CD4-positive, CD25-positive, alpha-beta regulatory T cell (primary cell): ENCODE measurements around the gene ASB15. TPM values are rescaled to one million over a fixed set of nuclear protein-coding genes. Genes with fewer than 3 reads are reported as not detected.
A peak's percentile ranks its signal among the peaks of the same experiment; 100 is the strongest.
"Not testable (repeated sequence)": the region's sequence is repeated elsewhere in the genome, so short reads cannot be mapped to it uniquely, and the experiment has no call there.

Source experiments
- ATAC-seq, 2 donors: fragments of 150-1000 bp; cut with Tn5 transposase; one replicate each; pipeline ENCODE4 v1.10.0; 2021; ENCODE audit warnings: low read depth in 2 of 2, moderate number of reproducible peaks in 2 of 2, moderate library complexity in 1 of 2
- DNase-seq, 3 donors: peaks; one replicate each; pipeline versions ENCODE4 v3.0.0 to v3.0.0-alpha.2; 2012 to 2022; ENCODE audit warnings: mixed read lengths in 1 of 3
- H3K27ac ChIP-seq: one replicate; pipeline ENCODE4 v1.7.0; 2013; ENCODE audit warnings: mild to moderate bottlenecking, low read length; ENCODE audit not compliant: insufficient read depth, poor library complexity, severe bottlenecking
- H3K27me3 ChIP-seq: one replicate; pipeline ENCODE4 v1.7.0; 2013; ENCODE audit warnings: low read length; ENCODE audit not compliant: control insufficient read depth, insufficient read depth
- H3K36me3 ChIP-seq: one replicate; pipeline ENCODE4 v1.7.0; 2013; ENCODE audit warnings: mild to moderate bottlenecking, low read length, moderate library complexity; ENCODE audit not compliant: control insufficient read depth, insufficient read depth
- H3K4me1 ChIP-seq: 2 replicates; pipeline ENCODE4 v1.7.0; 2013; ENCODE audit warnings: mild to moderate bottlenecking, low read length; ENCODE audit not compliant: insufficient read depth, control insufficient read depth, poor library complexity, severe bottlenecking
- H3K4me3 ChIP-seq: one replicate; pipeline ENCODE4 v1.7.0; 2013; ENCODE audit warnings: low read depth, mild to moderate bottlenecking, low read length, moderate library complexity
- H3K9me3 ChIP-seq, 2 experiments: 1 replicate in 1 of 2; 2 replicates in 1 of 2; pipeline ENCODE4 v1.7.0; 2013; ENCODE audit warnings: low read length in 2 of 2, mild to moderate bottlenecking in 1 of 2, moderate library complexity in 1 of 2; ENCODE audit not compliant: control insufficient read depth in 2 of 2
- H3K27ac Mint-ChIP-seq, 3 donors: one replicate each; pipeline ENCODE4 v1.8.0; 2020 to 2022; ENCODE audit warnings: mild to moderate bottlenecking in 3 of 3, mixed read lengths in 3 of 3, moderate library complexity in 2 of 3
- H3K27me3 Mint-ChIP-seq: one replicate; pipeline ENCODE4 v1.8.0; 2022; ENCODE audit warnings: mild to moderate bottlenecking, mixed read lengths
- H3K36me3 Mint-ChIP-seq: one replicate; pipeline ENCODE4 v1.8.0; 2020; ENCODE audit warnings: mixed read lengths
- H3K4me1 Mint-ChIP-seq, 4 donors: one replicate each; pipeline ENCODE4 v1.8.0; 2020 to 2022; ENCODE audit warnings: mixed read lengths in 4 of 4, mild to moderate bottlenecking in 1 of 4
- H3K4me3 Mint-ChIP-seq, 4 donors: one replicate each; pipeline ENCODE4 v1.8.0; 2020 to 2022; ENCODE audit warnings: mild to moderate bottlenecking in 4 of 4, mixed read lengths in 4 of 4, moderate library complexity in 3 of 4
- H3K9me3 Mint-ChIP-seq, 7 donors: one replicate each; pipeline ENCODE4 v1.8.0; 2020 to 2022; ENCODE audit warnings: mixed read lengths in 7 of 7, mild to moderate bottlenecking in 3 of 7, moderate library complexity in 2 of 7
- polyA plus RNA-seq, 4 donors: library from polyadenylated mRNA; unstranded; fragments of 300-500 nt; fragmentation: Illumina TruSeq; gene quantifications; one replicate each; pipeline ENCODE4 v1.2.3, GENCODE V29; 2021
- total RNA-seq: library from RNA; stranded (reverse); gene quantifications from one replicate; pipeline ENCODE4 v1.2.3, GENCODE V29; 2022

Gene ASB15
- total RNA-seq = not detected
- under 1 TPM in 1 of 4 donors, not detected in 3; 0.14 TPM for polyA plus RNA-seq

- Mint-ChIP-seq H3K27ac (no peak within 1 kb of the TSS), H3K36me3 (no peaks in the 10 kb centered on the region), H3K9me3 (no peaks in the 10 kb centered on the region), H3K27me3 (peaks cover 13% of the 10 kb centered on the region), H3K4me1 (no peaks in the 10 kb centered on the region), H3K4me3 (no peak within 1 kb of the TSS)
- DNase-seq (no peak), ATAC-seq (no peak)
- Histone ChIP-seq H3K27me3 (peaks cover 3% of the 10 kb centered on the region), H3K27ac (no peak within 1 kb of the TSS), H3K4me1 (no peaks in the 10 kb centered on the region), H3K4me3 (no peak within 1 kb of the TSS), H3K36me3 (no peaks in the 10 kb centered on the region), H3K9me3 (no peaks in the 10 kb centered on the region)
Measured at GRCh38 chr7:123601530-123601929, at the start of gene ASB15. Gene ASB15, plus strand, starts transcription at chr7:123601821. Its CDS starts 12,682 bp downstream, at chr7:123614503.

- not testable (repeated sequence) for ATAC-seq, H3K4me3 Mint-ChIP-seq, H3K9me3 ChIP-seq, H3K27me3 ChIP-seq, H3K27ac Mint-ChIP-seq, DNase-seq, H3K27ac ChIP-seq, H3K4me3 ChIP-seq, H3K9me3 Mint-ChIP-seq, H3K27me3 Mint-ChIP-seq
- Mint-ChIP-seq H3K36me3 (peaks cover 42% of the 10 kb centered on the region), H3K4me1 (peaks cover 27 to 46% (median 34%) of the 10 kb centered on the region in 4 donors)
- Histone ChIP-seq H3K36me3 (peaks cover 54% of the 10 kb centered on the region), H3K4me1 (peaks cover 25% of the 10 kb centered on the region)
Measured at GRCh38 chr7:123552134-123552533, 49.5 kb upstream of the ASB15 start.

- H3K27ac ChIP-seq = no peak overlapping the region
- no peaks in the 10 kb centered on the region for H3K9me3 ChIP-seq
- peaks cover 28% of the 10 kb centered on the region for H3K4me1 ChIP-seq
- Mint-ChIP-seq H3K4me1 (peaks cover 27 to 41% (median 31%) of the 10 kb centered on the region in 4 donors), H3K27ac (peak overlapping the region in 1 of 3 donors; percentile 16), H3K9me3 (no peaks in the 10 kb centered on the region), H3K4me3 (no peak overlapping the region), H3K27me3 (no peaks in the 10 kb centered on the region), H3K36me3 (peaks cover 38% of the 10 kb centered on the region)
- ATAC-seq (no peak), DNase-seq (no peak)
- H3K27me3 ChIP-seq = no peaks in the 10 kb centered on the region
- H3K36me3 ChIP-seq = peaks cover 49% of the 10 kb centered on the region
- H3K4me3 ChIP-seq = no peak overlapping the region
Measured at GRCh38 chr7:123552641-123553040, 49.0 kb upstream of the ASB15 start.

GRCh38 chr7:123553159-123553558 is 48.5 kb upstream of the ASB15 start:
- Mint-ChIP-seq H3K4me3 (peak overlapping the region in 1 of 4 donors; percentile 56), H3K9me3 (no peaks in the 10 kb centered on the region), H3K27ac (peak overlapping the region in 1 of 3 donors; percentile 16), H3K4me1 (peaks cover 27 to 36% (median 30%) of the 10 kb centered on the region in 4 donors), H3K36me3 (peaks cover 35% of the 10 kb centered on the region), H3K27me3 (peaks cover 1% of the 10 kb centered on the region)
- Histone ChIP-seq H3K9me3 (no peaks in the 10 kb centered on the region), H3K4me1 (peaks cover 30% of the 10 kb centered on the region), H3K4me3 (no peak overlapping the region), H3K36me3 (peaks cover 45% of the 10 kb centered on the region), H3K27me3 (no peaks in the 10 kb centered on the region), H3K27ac (no peak overlapping the region)
- DNase-seq (no peak), ATAC-seq (no peak)

- no peak for ATAC-seq
Measured at GRCh38 chr7:123555484-123555883, 46.1 kb upstream of the ASB15 start.

GRCh38 chr7:123557016-123557397 is 44.6 kb upstream of the ASB15 start:
- peak overlapping the region; percentile 84 for H3K27ac ChIP-seq
- peaks cover 2% of the 10 kb centered on the region for H3K27me3 ChIP-seq
- no peaks in the 10 kb centered on the region for H3K9me3 ChIP-seq
- H3K27ac Mint-ChIP-seq = no peak overlapping the region
- peaks cover 16% of the 10 kb centered on the region for H3K36me3 Mint-ChIP-seq
- DNase-seq (peak in 1 of 3 donors; percentile 7), ATAC-seq (no peak)
- H3K4me1 ChIP-seq = peaks cover 31% of the 10 kb centered on the region
- H3K9me3 Mint-ChIP-seq = no peaks in the 10 kb centered on the region
- H3K27me3 Mint-ChIP-seq = peaks cover 13% of the 10 kb centered on the region
- peak overlapping the region; percentile 99 for H3K4me3 ChIP-seq
- peaks cover 12 to 17% (median 13%) of the 10 kb centered on the region in 4 donors for H3K4me1 Mint-ChIP-seq
- peaks cover 22% of the 10 kb centered on the region for H3K36me3 ChIP-seq
- H3K4me3 Mint-ChIP-seq = no peak overlapping the region

More at GRCh38 chr7:123555484-123555883, 46.1 kb upstream of the ASB15 start:
- Mint-ChIP-seq H3K36me3 (peaks cover 18% of the 10 kb centered on the region), H3K27ac (no peak overlapping the region), H3K4me3 (no peak overlapping the region), H3K9me3 (no peaks in the 10 kb centered on the region), H3K4me1 (peaks cover 13 to 19% (median 15%) of the 10 kb centered on the region in 4 donors), H3K27me3 (peaks cover 13% of the 10 kb centered on the region)
- H3K4me3 ChIP-seq = peak overlapping the region; percentile 2
- no peak for DNase-seq
- H3K9me3 ChIP-seq = no peaks in the 10 kb centered on the region
- peaks cover 25% of the 10 kb centered on the region for H3K36me3 ChIP-seq
- H3K4me1 ChIP-seq = peaks cover 31% of the 10 kb centered on the region
- H3K27ac ChIP-seq = no peak overlapping the region
- H3K27me3 ChIP-seq = peaks cover under 1% of the 10 kb centered on the region

GRCh38 chr7:123557398-123558288 is 44.0 kb upstream of the ASB15 start, which contains the start of gene NDUFA5:
Gene NDUFA5, minus strand, starts transcription at chr7:123557818. Its CDS starts 23 bp downstream, at chr7:123557795.
- no peak within 1 kb of the TSS for H3K4me3 Mint-ChIP-seq
- H3K27ac Mint-ChIP-seq = no peak within 1 kb of the TSS
- Histone ChIP-seq H3K36me3 (peaks cover 20% of the 10 kb centered on the region), H3K9me3 (no peaks in the 10 kb centered on the region), H3K27me3 (peaks cover 2% of the 10 kb centered on the region), H3K4me1 (peaks cover 31% of the 10 kb centered on the region), H3K27ac (peak within 1 kb of the TSS; percentile 84), H3K4me3 (peak within 1 kb of the TSS; percentile 99)
- H3K27me3 Mint-ChIP-seq = peaks cover 13% of the 10 kb centered on the region
- peak; percentile 99 for ATAC-seq
- peak; percentile 97 to 99 (median 98) for DNase-seq
- H3K4me1 Mint-ChIP-seq = peaks cover 11 to 16% (median 12%) of the 10 kb centered on the region in 4 donors
- H3K9me3 Mint-ChIP-seq = no peaks in the 10 kb centered on the region
- peaks cover 11% of the 10 kb centered on the region for H3K36me3 Mint-ChIP-seq
